Hepatocyte (in vitro differentiated cells): ENCODE results near the gene SLC25A45. TPM values are rescaled to one million over a fixed set of nuclear protein-coding genes. Genes with fewer than 3 reads are reported as not detected.

Source experiments
- DNase-seq: peaks from one replicate; pipeline ENCODE4 v3.0.0-alpha.2; 2016; ENCODE audit warnings: low spot score
- H2AFZ ChIP-seq: fragments of 200-600 bp; sonication (generic); 2 replicates; pipeline ENCODE4 v1.6.0; 2016; ENCODE audit warnings: antibody characterized with exemption, mild to moderate bottlenecking
- H3K27ac ChIP-seq: fragments of 200-600 bp; sonication (generic); 2 replicates; pipeline ENCODE4 v1.5.1; 2016; ENCODE audit warnings: mild to moderate bottlenecking
- H3K27me3 ChIP-seq: fragments of 200-600 bp; sonication (generic); 2 replicates; pipeline ENCODE4 v1.6.1; 2016
- H3K36me3 ChIP-seq: fragments of 200-600 bp; sonication (generic); replicated peaks from 2 replicates; pipeline ENCODE4 v1.5.1; 2016; ENCODE audit warnings: low read depth; ENCODE audit not compliant: insufficient read depth
- H3K4me1 ChIP-seq: fragments of 200-600 bp; sonication (generic); 2 replicates; pipeline ENCODE4 v1.5.1; 2016; ENCODE audit warnings: mild to moderate bottlenecking, moderate library complexity; ENCODE audit not compliant: insufficient read depth
- H3K4me2 ChIP-seq: fragments of 200-600 bp; sonication (generic); 2 replicates; pipeline ENCODE4 v1.6.0; 2016
- H3K4me3 ChIP-seq: fragments of 200-600 bp; sonication (generic); 2 replicates; pipeline ENCODE4 v1.5.1; 2016; ENCODE audit warnings: mild to moderate bottlenecking
- H3K79me2 ChIP-seq: fragments of 200-600 bp; sonication (generic); 2 replicates; pipeline ENCODE4 v1.6.0; 2017; ENCODE audit warnings: mild to moderate bottlenecking
- H3K9me2 ChIP-seq: fragments of 200-600 bp; sonication (generic); replicated peaks from 2 replicates; pipeline ENCODE4 v1.6.0; 2017; ENCODE audit warnings: mild to moderate bottlenecking; ENCODE audit not compliant: insufficient read depth
- H3K9me3 ChIP-seq: fragments of 200-600 bp; sonication (generic); 2 replicates; pipeline ENCODE4 v1.5.1; 2016; ENCODE audit warnings: low read depth, mild to moderate bottlenecking
- H4K20me1 ChIP-seq: fragments of 200-600 bp; sonication (generic); 2 replicates; pipeline ENCODE4 v1.6.0; 2016; ENCODE audit warnings: mild to moderate bottlenecking; ENCODE audit not compliant: insufficient read depth, poor library complexity, severe bottlenecking
- CTCF ChIP-seq: fragments of 200-600 bp; sonication (generic); IDR thresholded peaks from 2 replicates; pipeline ENCODE4 v1.5.1; 2016; ENCODE audit warnings: antibody characterized with exemption, mild to moderate bottlenecking; ENCODE audit not compliant: poor library complexity
- EZH2 ChIP-seq: fragments of 200-600 bp; sonication (generic); IDR thresholded peaks from 2 replicates; pipeline ENCODE4 v1.6.1; 2016; ENCODE audit warnings: antibody characterized with exemption, mild to moderate bottlenecking, borderline replicate concordance
- EZH2phosphoT487 ChIP-seq: fragments of 200-600 bp; sonication (generic); IDR thresholded peaks from one replicate; pipeline ENCODE4 v1.6.1; 2018; ENCODE audit warnings: antibody characterized with exemption, mild to moderate bottlenecking, low read depth, moderate library complexity; ENCODE audit not compliant: unreplicated experiment, severe bottlenecking
- WGBS: methylation state at CpG from one replicate; pipeline ENCODE4 v1.1.6; 2016; ENCODE audit warnings: low lambda C conversion rate; ENCODE audit errors: missing lambda C conversion rate; 5-methylcytosine and 5-hydroxymethylcytosine counted together
- polyA plus RNA-seq: library from polyadenylated mRNA; unstranded; fragments of >200 nt; fragmentation: Nextera tagmentation; extraction: Ambion mirVana; gene quantifications from 2 replicates; pipeline ENCODE4 v1.2.1, GENCODE V29; 2016
- total RNA-seq: library from RNA; depleted of rRNA; stranded (reverse); fragments of >200 nt; gene quantifications from 2 replicates; pipeline ENCODE4 v1.2.3, GENCODE V29; 2014

Gene SLC25A45
- total and polyA plus RNA-seq, 2 experiments from 2014 or later = 8.8 to 13.9 TPM

- Histone ChIP-seq H3K9me2 (no peaks in the 10 kb centered on the region), H3K4me1 (no peaks in the 10 kb centered on the region), H3K9me3 (no peaks in the 10 kb centered on the region), H3K36me3 (no peaks in the 10 kb centered on the region), H4K20me1 (peaks cover 72% of the 10 kb centered on the region), H3K27me3 (no peaks in the 10 kb centered on the region), H3K4me3 (no peak overlapping the region), H3K79me2 (peaks cover 89% of the 10 kb centered on the region), H3K4me2 (peak overlapping the region; percentile 91), H3K27ac (peak overlapping the region; percentile 100), H2AFZ (no peak overlapping the region)
- peak; percentile 76 for DNase-seq
- WGBS = 46% methylated on average over 9 of the region's 9 CpGs
- no peak for TF ChIP-seq EZH2
- no peak for TF ChIP-seq CTCF
- TF ChIP-seq EZH2phosphoT487 = no peak
These were observed 47.4 kb upstream of the SLC25A45 start for GRCh38 chr11:65429724-65430405.

GRCh38 chr11:65429068-65429681 lies 46.7 kb upstream of the SLC25A45 start:
- peaks cover 75% of the 10 kb centered on the region for H4K20me1 ChIP-seq
- WGBS = 39% methylated on average over 9 of the region's 9 CpGs
- no peaks in the 10 kb centered on the region for H3K9me2 ChIP-seq
- no peaks in the 10 kb centered on the region for H3K9me3 ChIP-seq
- H3K4me2 ChIP-seq = peak overlapping the region; percentile 91
- H3K4me3 ChIP-seq = no peak overlapping the region
- H3K27me3 ChIP-seq = no peaks in the 10 kb centered on the region
- H3K4me1 ChIP-seq = no peaks in the 10 kb centered on the region
- TF ChIP-seq CTCF (no peak), EZH2phosphoT487 (no peak), EZH2 (no peak)
- peaks cover 89% of the 10 kb centered on the region for H3K79me2 ChIP-seq
- H3K36me3 ChIP-seq = no peaks in the 10 kb centered on the region
- peak overlapping the region; percentile 100 for H3K27ac ChIP-seq
- no peak overlapping the region for H2AFZ ChIP-seq
- DNase-seq = peak; percentile 64

GRCh38 chr11:65428578-65429067 lies 46.2 kb upstream of the SLC25A45 start:
- Histone ChIP-seq H3K27ac (peak overlapping the region; percentile 100), H3K9me3 (no peaks in the 10 kb centered on the region), H3K36me3 (no peaks in the 10 kb centered on the region), H3K4me3 (no peak overlapping the region), H3K4me1 (no peaks in the 10 kb centered on the region), H3K4me2 (peak overlapping the region; percentile 91), H3K79me2 (peaks cover 89% of the 10 kb centered on the region), H2AFZ (no peak overlapping the region), H4K20me1 (peaks cover 81% of the 10 kb centered on the region), H3K9me2 (no peaks in the 10 kb centered on the region), H3K27me3 (no peaks in the 10 kb centered on the region)
- 84% methylated on average over 5 of the region's 5 CpGs for WGBS
- peak; percentile 72 for DNase-seq
- no peak for TF ChIP-seq EZH2
- no peak for TF ChIP-seq CTCF
- TF ChIP-seq EZH2phosphoT487 = no peak
